Suprapubic skin (tissue), 3 donors: ENCODE measurements around the gene TAOK2.

Experiments used
- POLR2A ChIP-seq, 2 donors: fragments of 450-650 bp; IDR thresholded peaks; one replicate each; pipeline ENCODE4 v1.6.1; 2017; ENCODE audit warnings: antibody characterized with exemption in 2 of 2, mild to moderate bottlenecking in 2 of 2, moderate library complexity in 2 of 2
- TF ChIP-seq, protein P1 (sequence below), 2 donors: fragments of 200-600 bp in 1 of 2; fragments of 450-650 bp in 1 of 2; sonication (generic) in 1 of 2; IDR thresholded peaks; one replicate each; pipeline ENCODE4 v1.5.1; 2016 to 2019; ENCODE audit warnings: antibody characterized with exemption in 2 of 2, mild to moderate bottlenecking in 1 of 2, moderate library complexity in 1 of 2

DNA sequence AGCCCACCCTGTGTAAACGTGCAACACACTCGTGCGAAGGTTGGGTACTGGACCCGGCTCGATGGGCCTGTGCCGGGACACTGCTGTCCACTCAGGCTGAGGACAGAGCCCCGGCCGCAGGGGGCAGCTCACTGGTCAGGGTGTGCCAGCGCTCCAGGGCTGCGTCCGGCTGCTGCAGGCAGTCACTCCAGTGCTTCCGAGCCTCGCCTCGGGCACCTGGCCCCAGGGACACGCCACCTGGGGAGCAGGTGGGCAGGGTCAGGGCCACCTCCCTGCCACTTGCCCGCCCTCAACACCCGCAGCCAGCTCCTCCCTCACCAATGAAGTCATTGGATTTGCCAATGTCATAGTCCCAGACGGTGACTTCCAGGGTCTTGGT lies 32.4 kb downstream of the TAOK2 start:
- no peak for TF ChIP-seq POLR2A (IDR thresholded peaks at IDR 0.05)
- TF ChIP-seq, protein P1, sequence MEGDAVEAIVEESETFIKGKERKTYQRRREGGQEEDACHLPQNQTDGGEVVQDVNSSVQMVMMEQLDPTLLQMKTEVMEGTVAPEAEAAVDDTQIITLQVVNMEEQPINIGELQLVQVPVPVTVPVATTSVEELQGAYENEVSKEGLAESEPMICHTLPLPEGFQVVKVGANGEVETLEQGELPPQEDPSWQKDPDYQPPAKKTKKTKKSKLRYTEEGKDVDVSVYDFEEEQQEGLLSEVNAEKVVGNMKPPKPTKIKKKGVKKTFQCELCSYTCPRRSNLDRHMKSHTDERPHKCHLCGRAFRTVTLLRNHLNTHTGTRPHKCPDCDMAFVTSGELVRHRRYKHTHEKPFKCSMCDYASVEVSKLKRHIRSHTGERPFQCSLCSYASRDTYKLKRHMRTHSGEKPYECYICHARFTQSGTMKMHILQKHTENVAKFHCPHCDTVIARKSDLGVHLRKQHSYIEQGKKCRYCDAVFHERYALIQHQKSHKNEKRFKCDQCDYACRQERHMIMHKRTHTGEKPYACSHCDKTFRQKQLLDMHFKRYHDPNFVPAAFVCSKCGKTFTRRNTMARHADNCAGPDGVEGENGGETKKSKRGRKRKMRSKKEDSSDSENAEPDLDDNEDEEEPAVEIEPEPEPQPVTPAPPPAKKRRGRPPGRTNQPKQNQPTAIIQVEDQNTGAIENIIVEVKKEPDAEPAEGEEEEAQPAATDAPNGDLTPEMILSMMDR (IDR thresholded peaks at IDR 0.05) = no peak
